Chondrocyte (in vitro differentiated cells): ENCODE results near the gene PTTG1IP. TPM values are rescaled to one million over a fixed set of nuclear protein-coding genes. Genes with fewer than 3 reads are reported as not detected.

ENCODE experiments used
- DNase-seq: peaks from one replicate; pipeline ENCODE4 v3.0.0; 2021; ENCODE audit warnings: mixed read lengths, low spot score
- H3K27ac Mint-ChIP-seq: one replicate; pipeline ENCODE4 v1.8.0; 2021; ENCODE audit warnings: mild to moderate bottlenecking, moderate library complexity, mixed read lengths; ENCODE audit not compliant: unreplicated experiment
- H3K27me3 Mint-ChIP-seq: 2 replicates; pipeline ENCODE4 v1.8.0; 2021; ENCODE audit warnings: low read depth, mixed read lengths
- H3K36me3 Mint-ChIP-seq: 2 replicates; pipeline ENCODE4 v1.8.0; 2021; ENCODE audit warnings: low read depth, mixed read lengths
- H3K4me1 Mint-ChIP-seq: 2 replicates; pipeline ENCODE4 v1.8.0; 2021; ENCODE audit warnings: low read depth, mild to moderate bottlenecking, mixed read lengths
- H3K4me3 Mint-ChIP-seq: one replicate; pipeline ENCODE4 v1.8.0; 2021; ENCODE audit warnings: mild to moderate bottlenecking, moderate library complexity, mixed read lengths; ENCODE audit not compliant: unreplicated experiment
- H3K9me3 Mint-ChIP-seq: 2 replicates; pipeline ENCODE4 v1.8.0; 2021; ENCODE audit warnings: low read depth, mixed read lengths
- CTCF ChIP-seq: fragments of 200-600 bp; sonication (generic); IDR thresholded peaks from 2 replicates; pipeline ENCODE4 v1.5.0; 2021; ENCODE audit warnings: antibody characterized with exemption, mild to moderate bottlenecking, moderate library complexity
- total RNA-seq: library from RNA; stranded (reverse); gene quantifications from 3 replicates; pipeline ENCODE4 v1.2.1, GENCODE V29; 2021

The PTTG1IP gene
- total RNA-seq, 1 donor from 2014 or later = 329 TPM

GRCh38 chr21:44813149-44813548, 60.3 kb downstream of the PTTG1IP start:
- no peak for DNase-seq
- Mint-ChIP-seq H3K36me3 (peaks cover 13% of the 10 kb centered on the region), H3K4me3 (no peak overlapping the region), H3K27me3 (no peaks in the 10 kb centered on the region), H3K27ac (no peak overlapping the region), H3K9me3 (no peaks in the 10 kb centered on the region), H3K4me1 (peaks cover 22% of the 10 kb centered on the region)
- no peak for TF ChIP-seq CTCF

GRCh38 chr21:44812640-44813039, 60.9 kb downstream of the PTTG1IP start:
- DNase-seq = no peak
- Mint-ChIP-seq H3K27me3 (no peaks in the 10 kb centered on the region), H3K9me3 (no peaks in the 10 kb centered on the region), H3K36me3 (peaks cover 13% of the 10 kb centered on the region), H3K4me3 (no peak overlapping the region), H3K4me1 (peaks cover 22% of the 10 kb centered on the region), H3K27ac (no peak overlapping the region)
- no peak for TF ChIP-seq CTCF

- H3K4me1 Mint-ChIP-seq = peaks cover 12% of the 10 kb centered on the region
- H3K9me3 Mint-ChIP-seq = no peaks in the 10 kb centered on the region
- no peak overlapping the region for H3K4me3 Mint-ChIP-seq
- H3K27me3 Mint-ChIP-seq = no peaks in the 10 kb centered on the region
- peaks cover 21% of the 10 kb centered on the region for H3K36me3 Mint-ChIP-seq
- DNase-seq = no peak
- H3K27ac Mint-ChIP-seq = no peak overlapping the region
- TF ChIP-seq CTCF = no peak
Observed at GRCh38 chr21:44810779-44811178, 62.7 kb downstream of the PTTG1IP start.

- peaks cover 22% of the 10 kb centered on the region for H3K36me3 Mint-ChIP-seq
- no peak overlapping the region for H3K27ac Mint-ChIP-seq
- H3K4me1 Mint-ChIP-seq = peaks cover 11% of the 10 kb centered on the region
- no peaks in the 10 kb centered on the region for H3K27me3 Mint-ChIP-seq
- TF ChIP-seq CTCF = no peak
- no peak overlapping the region for H3K4me3 Mint-ChIP-seq
- no peaks in the 10 kb centered on the region for H3K9me3 Mint-ChIP-seq
- DNase-seq = no peak
Observed at GRCh38 chr21:44805859-44806258, 67.6 kb downstream of the PTTG1IP start.

GRCh38 chr21:44805226-44805625, 68.3 kb downstream of the PTTG1IP start:
- H3K36me3 Mint-ChIP-seq = peaks cover 22% of the 10 kb centered on the region
- no peaks in the 10 kb centered on the region for H3K27me3 Mint-ChIP-seq
- no peaks in the 10 kb centered on the region for H3K9me3 Mint-ChIP-seq
- H3K4me3 Mint-ChIP-seq = no peak overlapping the region
- H3K27ac Mint-ChIP-seq = no peak overlapping the region
- TF ChIP-seq CTCF = no peak
- H3K4me1 Mint-ChIP-seq = peaks cover 17% of the 10 kb centered on the region
- DNase-seq = no peak
